Spleen (tissue), 7 donors: Measurements from ENCODE around the gene GSDMA.

Source experiments
- CTCF ChIP-seq, 11 experiments: fragments of 200-600 bp in 7 of 11; fragments of 450-650 bp in 4 of 11; sonication (generic) in 4 of 11; IDR thresholded peaks in 8 of 11; conservative IDR thresholded peaks in 3 of 11; 1 replicate in 7 of 11; 2 replicates in 4 of 11; pipeline versions ENCODE4 v1.4.0 to v1.8.0; 2016 to 2021; ENCODE audit warnings: antibody characterized with exemption in 11 of 11, inconsistent platforms in 4 of 11, mild to moderate bottlenecking in 1 of 11
- POLR2A ChIP-seq, 3 donors: fragments of 450-650 bp; IDR thresholded peaks; one replicate each; pipeline ENCODE4 v1.5.1; 2017; ENCODE audit warnings: antibody characterized with exemption in 3 of 3, mild to moderate bottlenecking in 1 of 3
- POLR2AphosphoS5 ChIP-seq, 3 donors: sonication (generic); formaldehyde crosslinking; IDR thresholded peaks; one replicate each; pipeline ENCODE4 v1.5.1; 2017; ENCODE audit warnings: antibody characterized with exemption in 3 of 3
- donor health status: DM: no; HTN: no; CAD: no; lungs with moderate emphysema.
- donor health status: DM: no; HTN: no; CAD: no.
- donor health status: DM: no; HTN: no; CAD: no.

GRCh38 chr17:39996800-39997199, 34.0 kb downstream of the GSDMA start:
- TF ChIP-seq CTCF (IDR thresholded peaks at IDR 0.05 in 8 of 11, conservative IDR thresholded peaks at IDR 0.05 in 3 of 11): no peak
- TF ChIP-seq POLR2AphosphoS5 (IDR thresholded peaks at IDR 0.05): peak in 2 of 3 donors; percentile 55 to 71
- TF ChIP-seq POLR2A (IDR thresholded peaks at IDR 0.05): no peak
